Measurements from ENCODE around the gene CD7.

- TF ChIP-seq POLR2A (IDR thresholded peaks at IDR 0.05; ENCODE audit: low read depth, low read length) (no peak), POLR2AphosphoS5 (IDR thresholded peaks at IDR 0.05; ENCODE audit: low read depth, low read length) (no peak), TAF1 (IDR thresholded peaks at IDR 0.05; ENCODE audit: low read depth, low read length) (no peak), POU2F2 (IDR thresholded peaks at IDR 0.05; ENCODE audit: low read depth, low read length) (no peak), SPI1 (IDR thresholded peaks at IDR 0.05; ENCODE audit: low read depth, low read length) (no peak)
Observed at GRCh38 chr17:82354804-82355308, 37.4 kb upstream of the CD7 start.

Data from GM12891 (cell line).